Osteocyte (in vitro differentiated cells): ENCODE measurements around the gene AGMO. TPM values are rescaled to one million over a fixed set of nuclear protein-coding genes. Genes with fewer than 3 reads are reported as not detected.

Source experiments
- DNase-seq: peaks from one replicate; pipeline ENCODE4 v3.0.0; 2021; ENCODE audit warnings: mixed read lengths; ENCODE audit not compliant: unreplicated experiment; ENCODE audit errors: extremely low spot score
- H3K27ac Mint-ChIP-seq: one replicate; pipeline ENCODE4 v1.8.0; 2021; ENCODE audit warnings: mild to moderate bottlenecking, mixed read lengths; ENCODE audit not compliant: unreplicated experiment
- H3K27me3 Mint-ChIP-seq: one replicate; pipeline ENCODE4 v1.8.0; 2021; ENCODE audit warnings: mixed read lengths; ENCODE audit not compliant: unreplicated experiment
- H3K36me3 Mint-ChIP-seq: one replicate; pipeline ENCODE4 v1.8.0; 2021; ENCODE audit warnings: mixed read lengths; ENCODE audit not compliant: unreplicated experiment
- H3K4me1 Mint-ChIP-seq: one replicate; pipeline ENCODE4 v1.8.0; 2021; ENCODE audit warnings: mixed read lengths; ENCODE audit not compliant: unreplicated experiment
- H3K4me3 Mint-ChIP-seq: one replicate; pipeline ENCODE4 v1.8.0; 2021; ENCODE audit warnings: mild to moderate bottlenecking, moderate library complexity, mixed read lengths; ENCODE audit not compliant: unreplicated experiment
- H3K9me3 Mint-ChIP-seq: one replicate; pipeline ENCODE4 v1.8.0; 2021; ENCODE audit warnings: mixed read lengths; ENCODE audit not compliant: unreplicated experiment
- total RNA-seq: library from RNA; stranded (reverse); gene quantifications from 2 replicates; pipeline ENCODE4 v1.2.1, GENCODE V29; 2021
- TF ChIP-seq, protein P1 (sequence below): fragments of 200-600 bp; sonication (generic); IDR thresholded peaks from 2 replicates; pipeline ENCODE4 v1.5.0; 2021; ENCODE audit warnings: antibody characterized with exemption, mild to moderate bottlenecking, moderate library complexity

AGMO gene
- total RNA-seq, 1 donor from 2014 or later = 1.7 TPM

DNA sequence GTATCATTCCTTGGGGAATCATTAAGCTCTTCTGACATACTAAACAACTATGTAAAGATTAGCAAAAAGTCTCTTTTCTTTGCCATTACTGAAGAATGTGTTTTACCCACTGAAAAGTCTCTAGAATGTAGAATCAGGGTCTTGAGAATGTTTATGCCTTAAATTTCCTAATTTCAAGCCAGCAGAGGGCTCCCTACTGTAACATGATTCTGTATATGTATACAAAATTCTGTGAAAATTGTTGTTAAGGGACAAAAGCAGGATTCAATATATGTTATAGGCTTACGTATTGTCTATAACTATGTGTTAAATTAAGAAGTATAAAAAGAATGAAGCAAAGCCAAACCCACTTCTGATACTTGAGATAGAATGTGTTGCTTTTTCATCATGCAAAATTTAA, 362.3 kb downstream of the AGMO start:
- Mint-ChIP-seq H3K27me3 (no peaks in the 10 kb centered on the region), H3K4me1 (peaks cover 26% of the 10 kb centered on the region), H3K36me3 (no peaks in the 10 kb centered on the region), H3K4me3 (no peak overlapping the region), H3K27ac (no peak overlapping the region), H3K9me3 (no peaks in the 10 kb centered on the region)
- no peak for DNase-seq
- TF ChIP-seq, protein P1, sequence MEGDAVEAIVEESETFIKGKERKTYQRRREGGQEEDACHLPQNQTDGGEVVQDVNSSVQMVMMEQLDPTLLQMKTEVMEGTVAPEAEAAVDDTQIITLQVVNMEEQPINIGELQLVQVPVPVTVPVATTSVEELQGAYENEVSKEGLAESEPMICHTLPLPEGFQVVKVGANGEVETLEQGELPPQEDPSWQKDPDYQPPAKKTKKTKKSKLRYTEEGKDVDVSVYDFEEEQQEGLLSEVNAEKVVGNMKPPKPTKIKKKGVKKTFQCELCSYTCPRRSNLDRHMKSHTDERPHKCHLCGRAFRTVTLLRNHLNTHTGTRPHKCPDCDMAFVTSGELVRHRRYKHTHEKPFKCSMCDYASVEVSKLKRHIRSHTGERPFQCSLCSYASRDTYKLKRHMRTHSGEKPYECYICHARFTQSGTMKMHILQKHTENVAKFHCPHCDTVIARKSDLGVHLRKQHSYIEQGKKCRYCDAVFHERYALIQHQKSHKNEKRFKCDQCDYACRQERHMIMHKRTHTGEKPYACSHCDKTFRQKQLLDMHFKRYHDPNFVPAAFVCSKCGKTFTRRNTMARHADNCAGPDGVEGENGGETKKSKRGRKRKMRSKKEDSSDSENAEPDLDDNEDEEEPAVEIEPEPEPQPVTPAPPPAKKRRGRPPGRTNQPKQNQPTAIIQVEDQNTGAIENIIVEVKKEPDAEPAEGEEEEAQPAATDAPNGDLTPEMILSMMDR = peak; percentile 65

DNA sequence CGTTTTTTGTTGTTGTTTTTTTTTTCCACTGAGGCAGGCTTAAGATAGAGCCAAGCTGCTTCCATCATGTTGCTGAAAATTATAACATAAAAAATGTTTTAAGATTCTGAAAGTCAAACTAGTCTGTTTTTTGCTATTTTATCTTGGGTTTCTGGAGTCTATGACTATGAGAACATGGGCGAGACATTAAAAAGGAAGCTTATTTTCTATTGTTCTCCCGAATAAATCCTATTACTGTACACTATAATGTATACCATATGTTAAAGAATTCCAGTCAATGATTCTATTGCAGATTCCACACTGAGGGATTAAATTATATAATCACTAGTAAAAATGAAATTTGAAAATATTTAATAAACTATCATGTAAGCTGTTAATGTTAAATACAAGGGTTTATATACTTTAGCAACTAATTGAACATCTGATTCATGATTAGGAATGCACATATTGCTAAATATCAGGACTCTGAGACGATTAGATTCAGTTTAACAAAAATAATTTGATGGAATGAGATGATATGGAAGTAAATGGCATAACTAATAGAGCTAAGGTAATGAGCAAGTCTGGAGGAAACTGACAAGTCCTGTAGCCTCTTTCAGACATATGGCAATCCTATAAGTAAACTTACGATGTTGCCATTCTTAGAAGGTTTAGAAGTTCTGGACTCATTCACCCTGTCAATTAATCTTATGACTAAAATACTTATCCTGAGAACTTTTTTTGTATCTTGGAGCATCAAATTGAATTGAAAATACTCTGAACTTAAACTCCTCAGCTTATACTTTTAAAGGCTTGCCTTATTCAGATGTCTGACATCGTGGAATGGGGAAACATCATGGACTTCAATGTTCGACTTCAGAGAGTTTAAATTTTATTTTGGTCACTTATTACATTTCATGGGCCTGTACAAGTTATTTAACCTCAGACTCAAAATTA, 364.5 kb downstream of the AGMO start:
- H3K4me3 Mint-ChIP-seq = no peak overlapping the region
- peak overlapping the region; percentile 68 for H3K27ac Mint-ChIP-seq
- DNase-seq = no peak
- TF ChIP-seq, protein P1 = no peak
- no peaks in the 10 kb centered on the region for H3K27me3 Mint-ChIP-seq
- peaks cover 22% of the 10 kb centered on the region for H3K4me1 Mint-ChIP-seq
- no peaks in the 10 kb centered on the region for H3K36me3 Mint-ChIP-seq
- no peaks in the 10 kb centered on the region for H3K9me3 Mint-ChIP-seq

GRCh38 chr7:15178065-15178464, 383.8 kb downstream of the AGMO start:
- no peaks in the 10 kb centered on the region for H3K27me3 Mint-ChIP-seq
- TF ChIP-seq, protein P1 = no peak
- H3K36me3 Mint-ChIP-seq = no peaks in the 10 kb centered on the region
- peaks cover 5% of the 10 kb centered on the region for H3K9me3 Mint-ChIP-seq
- no peak for DNase-seq
- H3K4me1 Mint-ChIP-seq = peaks cover 16% of the 10 kb centered on the region
- no peak overlapping the region for H3K27ac Mint-ChIP-seq
- H3K4me3 Mint-ChIP-seq = no peak overlapping the region

GRCh38 chr7:15176089-15176488, 385.7 kb downstream of the AGMO start:
- Mint-ChIP-seq H3K27me3 (no peaks in the 10 kb centered on the region), H3K9me3 (peaks cover 5% of the 10 kb centered on the region), H3K36me3 (no peaks in the 10 kb centered on the region), H3K4me3 (no peak overlapping the region), H3K27ac (no peak overlapping the region), H3K4me1 (peaks cover 16% of the 10 kb centered on the region)
- TF ChIP-seq, protein P1 = no peak
- no peak for DNase-seq

DNA sequence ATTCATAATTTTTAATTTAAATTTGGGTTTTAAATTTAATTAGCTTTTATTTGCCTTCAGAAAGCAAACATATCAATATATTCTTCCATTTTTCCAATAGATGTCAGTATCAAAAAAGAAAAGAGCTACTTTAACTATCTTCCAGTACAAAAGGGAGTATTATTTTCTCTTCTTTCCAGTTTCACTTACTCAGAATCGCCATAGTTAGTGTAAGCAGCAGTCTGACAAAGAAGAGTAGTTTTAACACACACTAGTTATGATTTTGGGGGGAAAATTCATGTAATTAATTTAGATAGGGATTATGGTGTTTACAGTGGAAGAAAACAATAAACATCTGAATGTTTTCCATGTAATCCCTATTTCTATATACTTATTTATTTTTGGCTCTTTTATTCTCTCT, 386.7 kb downstream of the AGMO start:
- no peak overlapping the region for H3K4me3 Mint-ChIP-seq
- DNase-seq = no peak
- no peak overlapping the region for H3K27ac Mint-ChIP-seq
- H3K36me3 Mint-ChIP-seq = no peaks in the 10 kb centered on the region
- TF ChIP-seq, protein P1 = no peak
- no peaks in the 10 kb centered on the region for H3K27me3 Mint-ChIP-seq
- peaks cover under 1% of the 10 kb centered on the region for H3K9me3 Mint-ChIP-seq
- peaks cover 16% of the 10 kb centered on the region for H3K4me1 Mint-ChIP-seq
